ENCODE results near the gene GPR55. TPM values are rescaled to one million over a fixed set of nuclear protein-coding genes. Genes with fewer than 3 reads are reported as not detected.

GPR55 gene
- total RNA-seq, 1 donor from 2014 or later: 0.28 TPM

GRCh38 chr2:230935130-230935430 lies 10.0 kb upstream of the GPR55 start:
- no peak for DNase-seq (ENCODE audit: low spot score)
- no peak overlapping the region for H3K27ac Mint-ChIP-seq (ENCODE audit: unreplicated experiment)
- H3K9me3 Mint-ChIP-seq (ENCODE audit: unreplicated experiment): no peaks in the 10 kb centered on the region
- no peaks in the 10 kb centered on the region for H3K4me1 Mint-ChIP-seq (ENCODE audit: unreplicated experiment)
- TF ChIP-seq CTCF (IDR thresholded peaks at IDR 0.05; ENCODE audit: unreplicated experiment): no peak
- H3K36me3 Mint-ChIP-seq (ENCODE audit: low read depth, unreplicated experiment): peaks cover 4% of the 10 kb centered on the region
- no peak overlapping the region for H3K4me3 Mint-ChIP-seq (ENCODE audit: unreplicated experiment)
- peaks cover 13% of the 10 kb centered on the region for H3K27me3 Mint-ChIP-seq (ENCODE audit: unreplicated experiment)

DNA sequence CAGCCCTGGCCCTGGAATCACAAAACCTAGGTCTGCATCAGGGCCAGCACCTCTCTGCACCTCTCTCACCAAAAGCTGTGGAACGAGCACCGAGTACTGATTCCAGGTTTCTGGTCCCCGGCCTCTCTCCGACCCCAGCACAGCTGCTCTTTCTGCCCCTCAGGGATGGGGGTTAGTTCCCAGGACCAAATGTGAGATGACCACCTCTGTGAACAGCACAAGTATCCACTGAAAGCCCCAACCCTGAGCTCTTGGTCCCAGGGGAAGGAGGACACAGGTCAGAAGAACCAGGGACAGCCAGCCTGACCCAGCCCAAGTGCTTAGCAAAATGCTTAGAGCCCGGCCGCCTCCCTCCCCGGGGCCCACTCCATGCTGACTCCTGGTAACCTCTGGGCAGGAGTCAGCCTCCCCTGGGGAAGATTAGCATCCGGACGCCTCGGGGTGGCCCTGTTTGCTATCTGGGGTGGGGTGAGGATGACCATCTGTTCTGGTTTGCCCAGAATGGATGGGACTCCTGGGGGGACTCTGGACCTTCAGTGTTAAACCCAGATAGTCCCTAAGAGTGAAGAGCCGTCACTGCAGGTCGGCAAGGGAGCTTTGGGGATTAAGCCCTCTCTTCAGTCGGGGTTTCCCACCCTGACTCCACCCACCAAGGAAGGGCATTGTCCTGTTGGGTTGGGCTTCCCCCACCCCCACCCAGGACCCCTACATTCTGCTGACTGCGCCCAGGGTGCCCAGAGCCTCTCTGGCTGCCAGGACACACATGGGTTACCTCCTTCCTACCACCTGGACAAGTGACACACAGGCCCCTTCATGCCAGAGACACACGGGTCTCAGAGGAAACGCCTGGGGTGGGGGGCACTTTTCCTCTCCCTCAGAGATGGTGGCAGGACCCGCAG lies 9.4 kb upstream of the GPR55 start:
- Mint-ChIP-seq H3K36me3 (ENCODE audit: low read depth, unreplicated experiment) (peaks cover 4% of the 10 kb centered on the region), H3K27me3 (ENCODE audit: unreplicated experiment) (peaks cover 13% of the 10 kb centered on the region), H3K4me1 (ENCODE audit: unreplicated experiment) (no peaks in the 10 kb centered on the region), H3K9me3 (ENCODE audit: unreplicated experiment) (no peaks in the 10 kb centered on the region), H3K4me3 (ENCODE audit: unreplicated experiment) (no peak overlapping the region), H3K27ac (ENCODE audit: unreplicated experiment) (peak overlapping the region; percentile 52)
- no peak for DNase-seq (ENCODE audit: low spot score)
- TF ChIP-seq CTCF (IDR thresholded peaks at IDR 0.05; ENCODE audit: unreplicated experiment): no peak

GRCh38 chr2:230933521-230934180 lies 8.6 kb upstream of the GPR55 start:
- Mint-ChIP-seq H3K36me3 (ENCODE audit: low read depth, unreplicated experiment) (peaks cover 4% of the 10 kb centered on the region), H3K4me3 (ENCODE audit: unreplicated experiment) (no peak overlapping the region), H3K4me1 (ENCODE audit: unreplicated experiment) (no peaks in the 10 kb centered on the region), H3K27ac (ENCODE audit: unreplicated experiment) (peak overlapping the region; percentile 52), H3K27me3 (ENCODE audit: unreplicated experiment) (peaks cover 13% of the 10 kb centered on the region), H3K9me3 (ENCODE audit: unreplicated experiment) (no peaks in the 10 kb centered on the region)
- no peak for TF ChIP-seq CTCF (IDR thresholded peaks at IDR 0.05; ENCODE audit: unreplicated experiment)
- DNase-seq (ENCODE audit: low spot score): no peak

DNA sequence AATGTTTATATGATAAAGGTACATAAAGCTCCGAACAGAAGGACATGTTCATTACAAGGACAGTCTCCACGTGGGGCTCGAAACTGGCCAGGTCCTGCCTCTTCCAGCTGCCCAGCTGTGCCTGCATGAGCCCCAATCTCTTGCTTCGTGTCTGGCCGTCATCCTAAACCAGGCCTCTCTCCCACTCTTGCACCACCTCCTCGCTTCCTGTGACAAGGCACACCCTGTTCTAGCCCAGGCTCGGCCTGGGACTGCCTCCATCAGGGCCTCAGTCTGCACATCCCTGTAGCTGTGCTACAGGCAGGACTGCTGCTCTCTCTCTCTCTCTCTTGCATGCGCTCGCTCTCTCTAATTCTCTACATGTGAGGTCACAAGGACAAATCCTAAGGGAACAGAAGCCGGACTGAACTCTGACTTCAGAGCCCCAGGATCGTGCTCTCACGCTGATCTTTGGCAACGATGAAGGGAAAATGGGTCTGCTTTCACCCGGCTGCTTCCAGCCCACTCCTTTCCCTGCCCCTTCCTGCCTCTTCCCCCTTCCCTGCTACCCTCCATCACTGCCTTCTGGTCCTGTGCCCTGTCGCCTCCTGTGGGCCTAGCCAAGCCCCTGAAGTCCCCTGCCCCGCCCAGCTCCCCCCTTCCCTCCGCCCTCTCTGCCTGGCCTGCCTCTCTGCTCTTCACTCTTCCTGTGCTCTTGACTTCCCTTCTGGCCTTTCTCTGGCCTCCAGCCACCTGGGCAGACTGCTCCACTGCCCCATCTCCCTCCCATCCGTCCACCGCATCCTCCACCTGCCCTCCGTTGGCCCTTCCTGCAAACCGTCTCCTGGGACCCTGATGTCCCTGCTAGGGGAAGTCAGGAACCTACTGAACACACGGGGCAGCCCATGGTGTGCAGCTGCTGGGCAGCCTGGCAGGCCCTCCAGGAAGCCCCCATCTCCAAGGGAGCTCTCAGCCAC lies 7.8 kb upstream of the GPR55 start:
- peaks cover 4% of the 10 kb centered on the region for H3K36me3 Mint-ChIP-seq (ENCODE audit: low read depth, unreplicated experiment)
- DNase-seq (ENCODE audit: low spot score): no peak
- H3K4me3 Mint-ChIP-seq (ENCODE audit: unreplicated experiment): no peak overlapping the region
- no peaks in the 10 kb centered on the region for H3K9me3 Mint-ChIP-seq (ENCODE audit: unreplicated experiment)
- H3K27me3 Mint-ChIP-seq (ENCODE audit: unreplicated experiment): peaks cover 15% of the 10 kb centered on the region
- TF ChIP-seq CTCF (IDR thresholded peaks at IDR 0.05; ENCODE audit: unreplicated experiment): no peak
- no peak overlapping the region for H3K27ac Mint-ChIP-seq (ENCODE audit: unreplicated experiment)
- H3K4me1 Mint-ChIP-seq (ENCODE audit: unreplicated experiment): no peaks in the 10 kb centered on the region
